Type B pancreatic cell (in vitro differentiated cells): ENCODE measurements around the gene SEC61B. TPM values are rescaled to one million over a fixed set of nuclear protein-coding genes. Genes with fewer than 3 reads are reported as not detected.
A peak's percentile ranks its signal among the peaks of the same experiment; 100 is the strongest.

Experiments used
- DNase-seq: peaks from one replicate; pipeline ENCODE4 v3.0.0; 2021; ENCODE audit warnings: mixed read lengths; ENCODE audit not compliant: unreplicated experiment; ENCODE audit errors: extremely low spot score
- H3K27ac Mint-ChIP-seq: 2 replicates; pipeline ENCODE4 v1.8.0; 2021; ENCODE audit warnings: mild to moderate bottlenecking, mixed read lengths
- H3K27me3 Mint-ChIP-seq: 2 replicates; pipeline ENCODE4 v1.8.0; 2021; ENCODE audit warnings: mixed read lengths
- H3K36me3 Mint-ChIP-seq: 2 replicates; pipeline ENCODE4 v1.8.0; 2021; ENCODE audit warnings: mixed read lengths
- H3K4me1 Mint-ChIP-seq: one replicate; pipeline ENCODE4 v1.8.0; 2021; ENCODE audit warnings: mixed read lengths; ENCODE audit not compliant: unreplicated experiment
- H3K4me3 Mint-ChIP-seq: 2 replicates; pipeline ENCODE4 v1.8.0; 2021; ENCODE audit warnings: mild to moderate bottlenecking, mixed read lengths
- H3K9me3 Mint-ChIP-seq: 2 replicates; pipeline ENCODE4 v1.8.0; 2021; ENCODE audit warnings: mixed read lengths
- total RNA-seq: library from RNA; stranded (reverse); gene quantifications from 2 replicates; pipeline ENCODE4 v1.2.1, GENCODE V29; 2021; ENCODE audit warnings: low replicate concordance
- TF ChIP-seq, protein P1 (sequence below): fragments of 200-600 bp; sonication (generic); conservative IDR thresholded peaks from 2 replicates; pipeline ENCODE4 v1.5.0; 2021; ENCODE audit warnings: antibody characterized with exemption, mild to moderate bottlenecking

SEC61B gene
- total RNA-seq, 1 donor from 2014 or later = 133 TPM

- Mint-ChIP-seq H3K36me3 (peaks cover 19% of the 10 kb centered on the region), H3K4me3 (no peak overlapping the region), H3K27ac (no peak overlapping the region), H3K27me3 (no peaks in the 10 kb centered on the region), H3K9me3 (no peaks in the 10 kb centered on the region), H3K4me1 (no peaks in the 10 kb centered on the region)
- no peak for DNase-seq
- TF ChIP-seq, protein P1, sequence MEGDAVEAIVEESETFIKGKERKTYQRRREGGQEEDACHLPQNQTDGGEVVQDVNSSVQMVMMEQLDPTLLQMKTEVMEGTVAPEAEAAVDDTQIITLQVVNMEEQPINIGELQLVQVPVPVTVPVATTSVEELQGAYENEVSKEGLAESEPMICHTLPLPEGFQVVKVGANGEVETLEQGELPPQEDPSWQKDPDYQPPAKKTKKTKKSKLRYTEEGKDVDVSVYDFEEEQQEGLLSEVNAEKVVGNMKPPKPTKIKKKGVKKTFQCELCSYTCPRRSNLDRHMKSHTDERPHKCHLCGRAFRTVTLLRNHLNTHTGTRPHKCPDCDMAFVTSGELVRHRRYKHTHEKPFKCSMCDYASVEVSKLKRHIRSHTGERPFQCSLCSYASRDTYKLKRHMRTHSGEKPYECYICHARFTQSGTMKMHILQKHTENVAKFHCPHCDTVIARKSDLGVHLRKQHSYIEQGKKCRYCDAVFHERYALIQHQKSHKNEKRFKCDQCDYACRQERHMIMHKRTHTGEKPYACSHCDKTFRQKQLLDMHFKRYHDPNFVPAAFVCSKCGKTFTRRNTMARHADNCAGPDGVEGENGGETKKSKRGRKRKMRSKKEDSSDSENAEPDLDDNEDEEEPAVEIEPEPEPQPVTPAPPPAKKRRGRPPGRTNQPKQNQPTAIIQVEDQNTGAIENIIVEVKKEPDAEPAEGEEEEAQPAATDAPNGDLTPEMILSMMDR = no peak
Measured at GRCh38 chr9:99238331-99238730, 16.2 kb downstream of the SEC61B start.

- peaks cover 19% of the 10 kb centered on the region for H3K36me3 Mint-ChIP-seq
Measured at GRCh38 chr9:99239341-99240060, 17.4 kb downstream of the SEC61B start.

DNA sequence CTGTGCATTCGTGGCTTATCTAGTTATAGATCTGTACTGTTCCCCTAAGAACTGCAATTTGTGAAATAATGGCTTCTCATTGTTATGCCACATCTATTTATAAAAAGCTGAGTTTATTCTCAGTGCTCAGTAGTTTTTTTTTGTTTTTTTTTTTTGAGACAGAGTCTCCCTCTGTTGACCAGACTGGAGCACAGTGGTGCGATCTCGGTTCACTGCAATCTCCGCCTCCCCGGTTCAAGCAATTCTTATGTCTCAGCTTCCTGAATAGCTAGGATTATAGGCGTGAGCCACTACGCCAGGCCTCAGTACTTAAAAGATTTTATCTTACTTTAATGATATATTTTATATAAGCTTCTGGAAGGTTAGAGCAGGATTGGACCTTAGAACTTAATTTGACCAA, 19.0 kb downstream of the SEC61B start:
- no peak for DNase-seq
- TF ChIP-seq, protein P1 = peak; percentile 19
- Mint-ChIP-seq H3K4me1 (no peaks in the 10 kb centered on the region), H3K4me3 (no peak overlapping the region), H3K27ac (no peak overlapping the region), H3K36me3 (peaks cover 19% of the 10 kb centered on the region), H3K27me3 (no peaks in the 10 kb centered on the region), H3K9me3 (no peaks in the 10 kb centered on the region)

More at GRCh38 chr9:99239341-99240060, 17.4 kb downstream of the SEC61B start:
- no peak overlapping the region for H3K27ac Mint-ChIP-seq
- no peak overlapping the region for H3K4me3 Mint-ChIP-seq
- TF ChIP-seq, protein P1 = no peak
- no peak for DNase-seq
- no peaks in the 10 kb centered on the region for H3K9me3 Mint-ChIP-seq
- H3K4me1 Mint-ChIP-seq = no peaks in the 10 kb centered on the region
- no peaks in the 10 kb centered on the region for H3K27me3 Mint-ChIP-seq

DNA sequence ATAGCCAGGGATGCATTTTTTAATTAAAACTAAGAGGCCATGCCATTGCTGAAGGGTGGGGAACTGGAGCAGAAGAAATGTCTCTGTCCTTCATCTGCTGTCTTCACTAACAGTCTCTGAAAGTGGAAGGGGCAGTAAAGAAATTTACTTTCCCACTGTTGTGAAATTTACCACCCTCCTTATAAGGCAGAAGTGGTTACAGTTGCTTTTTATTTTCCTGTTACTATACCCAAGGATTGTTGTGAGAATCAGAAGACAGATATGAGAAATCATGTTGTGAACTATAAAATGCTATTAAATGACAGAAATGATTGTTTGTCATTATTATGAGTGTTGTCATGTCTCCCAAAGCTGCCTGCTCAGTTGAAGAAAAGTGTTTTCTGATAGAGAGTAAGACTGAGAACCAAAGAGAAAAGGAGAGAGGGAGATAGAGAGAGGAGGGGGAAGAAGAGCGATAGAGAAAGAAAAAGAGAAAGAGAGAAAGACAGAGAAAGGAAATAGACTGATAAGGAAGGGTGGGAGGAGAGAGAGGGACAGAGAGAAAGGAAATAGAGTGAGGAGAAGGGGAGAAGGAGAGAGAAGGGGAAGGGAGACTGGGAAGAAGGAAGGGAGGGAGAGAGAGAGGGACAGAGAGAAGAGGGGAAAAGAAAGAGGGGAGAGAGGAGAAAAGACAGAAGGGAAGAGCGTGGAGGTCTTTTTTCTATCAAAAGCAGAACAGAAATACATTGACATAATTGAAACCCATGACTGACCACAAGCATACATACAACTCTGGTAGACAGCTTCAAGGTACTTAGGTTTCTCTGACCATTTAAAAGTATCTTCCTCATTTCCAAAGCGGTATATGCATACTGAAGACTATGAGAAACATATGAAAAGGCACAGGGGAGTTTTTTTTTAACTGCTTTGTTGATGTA, 22.5 kb downstream of the SEC61B start:
- TF ChIP-seq, protein P1 = no peak
- Mint-ChIP-seq H3K36me3 (peaks cover 8% of the 10 kb centered on the region), H3K4me3 (no peak overlapping the region), H3K27me3 (no peaks in the 10 kb centered on the region), H3K4me1 (no peaks in the 10 kb centered on the region), H3K27ac (no peak overlapping the region), H3K9me3 (no peaks in the 10 kb centered on the region)
- no peak for DNase-seq

- Mint-ChIP-seq H3K27ac (no peak overlapping the region), H3K4me1 (no peaks in the 10 kb centered on the region), H3K27me3 (no peaks in the 10 kb centered on the region), H3K36me3 (no peaks in the 10 kb centered on the region), H3K4me3 (no peak overlapping the region), H3K9me3 (no peaks in the 10 kb centered on the region)
- TF ChIP-seq, protein P1 = no peak
- DNase-seq = no peak
Measured at GRCh38 chr9:99249619-99250018, 27.5 kb downstream of the SEC61B start.
